Sigmoid colon (tissue), 4 donors: ENCODE results near the gene DMRTC2.

ENCODE experiments used
- POLR2A ChIP-seq, 2 donors: fragments of 450-650 bp; IDR thresholded peaks; one replicate each; pipeline ENCODE4 v1.6.1; 2016; ENCODE audit warnings: antibody characterized with exemption in 2 of 2, mild to moderate bottlenecking in 2 of 2, moderate library complexity in 2 of 2
- POLR2AphosphoS5 ChIP-seq, 4 donors: sonication (generic); formaldehyde crosslinking; IDR thresholded peaks; one replicate each; pipeline ENCODE4 v1.6.1; 2017; ENCODE audit warnings: antibody characterized with exemption in 4 of 4
- TF ChIP-seq, protein P1 (sequence below), 4 experiments: fragments of 450-650 bp in 3 of 4; fragments of 200-600 bp in 1 of 4; IDR thresholded peaks; one replicate each; pipeline ENCODE4 v1.5.1; 2016 to 2019; ENCODE audit warnings: antibody characterized with exemption in 4 of 4, mild to moderate bottlenecking in 3 of 4, moderate library complexity in 2 of 4

- TF ChIP-seq POLR2A (IDR thresholded peaks at IDR 0.05) (no peak), POLR2AphosphoS5 (IDR thresholded peaks at IDR 0.05) (no peak)
- TF ChIP-seq, protein P1, sequence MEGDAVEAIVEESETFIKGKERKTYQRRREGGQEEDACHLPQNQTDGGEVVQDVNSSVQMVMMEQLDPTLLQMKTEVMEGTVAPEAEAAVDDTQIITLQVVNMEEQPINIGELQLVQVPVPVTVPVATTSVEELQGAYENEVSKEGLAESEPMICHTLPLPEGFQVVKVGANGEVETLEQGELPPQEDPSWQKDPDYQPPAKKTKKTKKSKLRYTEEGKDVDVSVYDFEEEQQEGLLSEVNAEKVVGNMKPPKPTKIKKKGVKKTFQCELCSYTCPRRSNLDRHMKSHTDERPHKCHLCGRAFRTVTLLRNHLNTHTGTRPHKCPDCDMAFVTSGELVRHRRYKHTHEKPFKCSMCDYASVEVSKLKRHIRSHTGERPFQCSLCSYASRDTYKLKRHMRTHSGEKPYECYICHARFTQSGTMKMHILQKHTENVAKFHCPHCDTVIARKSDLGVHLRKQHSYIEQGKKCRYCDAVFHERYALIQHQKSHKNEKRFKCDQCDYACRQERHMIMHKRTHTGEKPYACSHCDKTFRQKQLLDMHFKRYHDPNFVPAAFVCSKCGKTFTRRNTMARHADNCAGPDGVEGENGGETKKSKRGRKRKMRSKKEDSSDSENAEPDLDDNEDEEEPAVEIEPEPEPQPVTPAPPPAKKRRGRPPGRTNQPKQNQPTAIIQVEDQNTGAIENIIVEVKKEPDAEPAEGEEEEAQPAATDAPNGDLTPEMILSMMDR (IDR thresholded peaks at IDR 0.05) = no peak
These were observed 17.0 kb downstream of the DMRTC2 start for GRCh38 chr19:41861846-41862245.
